Pancreas (tissue), 10 donors: ENCODE measurements around the gene ADM2. TPM values are rescaled to one million over a fixed set of nuclear protein-coding genes. Genes with fewer than 3 reads are reported as not detected.

Experiments
- ATAC-seq, 4 donors: fragments of 200-7000 bp; cut with Tn5 transposase; one replicate each; pipeline versions ENCODE4 v1.8.0 to v1.9.1; 2020; ENCODE audit warnings: mild to moderate bottlenecking in 4 of 4, moderate library complexity in 4 of 4
- DNase-seq, 6 donors: peaks; one replicate each; pipeline ENCODE4 v3.0.0-alpha.2; 2020
- FAIRE-seq: peaks from 2 replicates; lab custom pipeline; 2012; peaks lifted over from hg19 to GRCh38; lab: Jason Lieb, UNC
- H3K27ac ChIP-seq, 4 donors: fragments of 200-600 bp; sonication (generic); 1 replicate in 3 of 4; 2 replicates in 1 of 4; pipeline versions ENCODE4 v1.5.0 to v1.8.0; 2020
- H3K27me3 ChIP-seq, 4 donors: fragments of 200-600 bp; one replicate each; pipeline ENCODE4 v1.8.0; 2021
- H3K36me3 ChIP-seq, 3 donors: fragments of 200-600 bp; sonication (generic) in 1 of 3; one replicate each; pipeline versions ENCODE4 v1.5.0 to v1.8.0; 2020 to 2021
- H3K4me1 ChIP-seq, 3 donors: fragments of 200-600 bp; one replicate each; pipeline ENCODE4 v1.8.0; 2021
- H3K4me3 ChIP-seq, 4 donors: fragments of 200-600 bp; sonication (generic) in 2 of 4; one replicate each; pipeline versions ENCODE4 v1.5.0 to v1.8.0; 2020 to 2021
- H3K9me3 ChIP-seq, 4 donors: fragments of 200-600 bp; one replicate each; pipeline ENCODE4 v1.8.0; 2021
- CTCF ChIP-seq, 4 donors: fragments of 200-600 bp; sonication (generic) in 3 of 4; IDR thresholded peaks; one replicate each; pipeline versions ENCODE4 v1.5.0 to v1.8.0; 2021; ENCODE audit warnings: antibody characterized with exemption in 4 of 4
- WGBS, 2 donors: extraction: QIAGEN DNeasy Blood & Tissue Kit; methylation state at CpG; one replicate each; pipeline ENCODE4 v1.1.7; 2013; 5-methylcytosine and 5-hydroxymethylcytosine counted together
- intact Hi-C, 3 donors: fragments of 100-400 bp; cut with DNase I; formaldehyde crosslinking; loops; one replicate each; pipeline versions ENCODE4 v1.11.1 to v1.14.2; 2022
- polyA plus RNA-seq, 2 donors: library from polyadenylated mRNA; stranded (reverse); fragments of 200-250 nt; gene quantifications; one replicate each; pipeline ENCODE4 v1.2.3, GENCODE V29; 2013
- total RNA-seq, 6 donors: library from RNA; stranded (reverse); fragmentation: NEBNext Ultra II Directional in 4 of 6; extraction: Animal tissue kit (Norgen Biotek cat#: 25700) in 4 of 6; gene quantifications; one replicate each; pipeline versions ENCODE4 v1.2.1 to v1.2.4, GENCODE V29; 2021 to 2023
- donor health status: healthy with polysubstance abuse.
- donor health status: DM: no; HTN: no; CAD: no; lungs with moderate emphysema.
- donor health status: DM: no; HTN: no; CAD: no.
- donor health status: control.
- donor health status: control.
- donor health status: Bipolar disorder and iron deficiency.
- donor health status: DM: yes; HTN: yes; CAD: no.
- donor health status: DM: no; HTN: no; CAD: no.
- donor health status: DM: no; HTN: no; CAD: no.
- donor health status: DM: yes; HTN: yes; CAD: no.

The ADM2 gene
- total and polyA plus RNA-seq, 8 donors: 2.1 to 44.3 (median 5.8) TPM

GRCh38 chr22:50452649-50453048 is 28.7 kb upstream of the ADM2 start:
- 88 to 94% methylated on average over 5 of the region's 5 CpGs for WGBS, 2 donors
- Histone ChIP-seq H3K4me3 (no peak overlapping the region), H3K27me3 (no peaks in the 10 kb centered on the region), H3K4me1 (no peaks in the 10 kb centered on the region), H3K9me3 (no peaks in the 10 kb centered on the region), H3K27ac (no peak overlapping the region), H3K36me3 (peaks cover 0 to 49% (median 20%) of the 10 kb centered on the region in 3 donors)
- ATAC-seq: no peak
- intact Hi-C loops: no loop called here
- DNase-seq: no peak
- no peak for FAIRE-seq
- TF ChIP-seq CTCF (IDR thresholded peaks at IDR 0.05): no peak

GRCh38 chr22:50454556-50455075 is 26.7 kb upstream of the ADM2 start:
- Histone ChIP-seq H3K27me3 (no peaks in the 10 kb centered on the region), H3K27ac (no peak overlapping the region), H3K4me3 (no peak overlapping the region), H3K4me1 (no peaks in the 10 kb centered on the region), H3K9me3 (no peaks in the 10 kb centered on the region), H3K36me3 (peaks cover 0 to 40% (median 24%) of the 10 kb centered on the region in 3 donors)
- intact Hi-C loops: no loop called here
- FAIRE-seq: no peak
- 95% methylated on average over 27 of the region's 27 CpGs for WGBS, 2 donors
- no peak for ATAC-seq
- no peak for TF ChIP-seq CTCF (IDR thresholded peaks at IDR 0.05)
- DNase-seq: no peak

- DNase-seq: no peak
- Histone ChIP-seq H3K9me3 (no peaks in the 10 kb centered on the region), H3K27ac (no peak overlapping the region), H3K4me3 (no peak overlapping the region), H3K4me1 (no peaks in the 10 kb centered on the region), H3K36me3 (peaks cover under 1 to 46% (median 29%) of the 10 kb centered on the region in 3 donors), H3K27me3 (no peaks in the 10 kb centered on the region)
- no peak for ATAC-seq
- 97% methylated on average over 18 of the region's 18 CpGs for WGBS, 2 donors
- no peak for FAIRE-seq
- TF ChIP-seq CTCF (IDR thresholded peaks at IDR 0.05): no peak
- intact Hi-C loops: no loop called here
These were observed 26.1 kb upstream of the ADM2 start for GRCh38 chr22:50455201-50455600.

GRCh38 chr22:50456026-50456425 is 25.3 kb upstream of the ADM2 start:
- Histone ChIP-seq H3K36me3 (peaks cover 3 to 54% (median 35%) of the 10 kb centered on the region in 3 donors), H3K9me3 (no peaks in the 10 kb centered on the region), H3K27ac (no peak overlapping the region), H3K27me3 (no peaks in the 10 kb centered on the region), H3K4me3 (no peak overlapping the region), H3K4me1 (no peaks in the 10 kb centered on the region)
- TF ChIP-seq CTCF (IDR thresholded peaks at IDR 0.05): no peak
- WGBS, 2 donors: 97% methylated on average over 10 to 11 of the region's 11 CpGs
- DNase-seq (no peak), ATAC-seq (no peak), FAIRE-seq (no peak)
- intact Hi-C loops: no loop called here

GRCh38 chr22:50456466-50457234 is 24.7 kb upstream of the ADM2 start:
- DNase-seq: no peak
- intact Hi-C loops: no loop called here
- TF ChIP-seq CTCF (IDR thresholded peaks at IDR 0.05): peak in 1 of 4 donors; percentile 5
- H3K4me1 ChIP-seq: no peaks in the 10 kb centered on the region
- ATAC-seq: peak in 2 of 4 donors; percentile 15
- no peak overlapping the region for H3K4me3 ChIP-seq
- H3K36me3 ChIP-seq: peaks cover 3 to 60% (median 41%) of the 10 kb centered on the region in 3 donors
- no peaks in the 10 kb centered on the region for H3K27me3 ChIP-seq
- H3K9me3 ChIP-seq: no peaks in the 10 kb centered on the region
- 88 to 89% methylated on average over 33 to 34 of the region's 34 CpGs for WGBS, 2 donors
- H3K27ac ChIP-seq: no peak overlapping the region
- no peak for FAIRE-seq
